HepG2 (cell line): ENCODE data around the gene NOB1. TPM values are rescaled to one million over a fixed set of nuclear protein-coding genes. Genes with fewer than 3 reads are reported as not detected.

Experiments used
- ARNT ChIP-seq: fragments of 450-650 bp; IDR thresholded peaks from 2 replicates; pipeline ENCODE4 v1.6.1; 2017
- ETS1 ChIP-seq: sonication (generic); formaldehyde crosslinking; IDR thresholded peaks from 2 replicates; pipeline ENCODE4 v1.4.0; 2020; ENCODE audit warnings: missing genetic modification reagents
- FLYWCH1 ChIP-seq: sonication (generic); formaldehyde crosslinking; IDR thresholded peaks from 2 replicates; pipeline ENCODE4 v1.8.1; 2023; ENCODE audit warnings: mild to moderate bottlenecking, missing genetic modification reagents
- JUN ChIP-seq: sonication (generic); formaldehyde crosslinking; IDR thresholded peaks from 2 replicates; pipeline ENCODE4 v1.4.0; 2020; ENCODE audit warnings: mild to moderate bottlenecking, missing genetic modification reagents
- NCOA2 ChIP-seq: sonication (generic); formaldehyde crosslinking; IDR thresholded peaks from 2 replicates; pipeline ENCODE4 v1.8.0; 2022; ENCODE audit warnings: inconsistent platforms
- PITX1 ChIP-seq: sonication (generic); formaldehyde crosslinking; IDR thresholded peaks from 2 replicates; pipeline ENCODE4 v1.5.1; 2020; ENCODE audit warnings: mild to moderate bottlenecking, missing genetic modification reagents
- PREB ChIP-seq: sonication (generic); formaldehyde crosslinking; IDR thresholded peaks from 2 replicates; pipeline ENCODE4 v1.4.0; 2020; ENCODE audit warnings: missing genetic modification reagents
- RAD21 ChIP-seq: fragments of 450-650 bp; formaldehyde crosslinking; IDR thresholded peaks from 2 replicates; pipeline ENCODE4 v1.5.0; 2020; ENCODE audit warnings: mild to moderate bottlenecking
- RARG ChIP-seq: sonication (generic); formaldehyde crosslinking; IDR thresholded peaks from 2 replicates; pipeline ENCODE4 v1.4.0; 2020; ENCODE audit warnings: low read depth, mild to moderate bottlenecking, missing genetic modification reagents
- RFX1 ChIP-seq: fragments of 450-650 bp; IDR thresholded peaks from 2 replicates; pipeline ENCODE4 v1.6.1; 2017
- SCMH1 ChIP-seq: sonication (generic); formaldehyde crosslinking; IDR thresholded peaks from 2 replicates; pipeline ENCODE4 v1.9.0; 2021; ENCODE audit warnings: missing genetic modification reagents, mild to moderate bottlenecking, borderline replicate concordance
- SNAI1 ChIP-seq: sonication (generic); formaldehyde crosslinking; IDR thresholded peaks from 2 replicates; pipeline ENCODE4 v1.5.0; 2020; ENCODE audit warnings: mild to moderate bottlenecking, missing genetic modification reagents, borderline replicate concordance
- ZBTB1 ChIP-seq: sonication (generic); formaldehyde crosslinking; IDR thresholded peaks from 2 replicates; pipeline ENCODE4 v1.4.0; 2020; ENCODE audit warnings: missing genetic modification reagents, borderline replicate concordance
- ZFP90 ChIP-seq: sonication (generic); formaldehyde crosslinking; IDR thresholded peaks from 2 replicates; pipeline ENCODE4 v1.8.0; 2022; ENCODE audit warnings: missing genetic modification reagents, mild to moderate bottlenecking, inconsistent platforms, borderline replicate concordance
- ZFP91 ChIP-seq: sonication (generic); formaldehyde crosslinking; IDR thresholded peaks from 2 replicates; pipeline ENCODE4 v1.9.0; 2022; ENCODE audit warnings: missing genetic modification reagents, mild to moderate bottlenecking, borderline replicate concordance
- ZNF101 ChIP-seq: sonication (generic); formaldehyde crosslinking; IDR thresholded peaks from 2 replicates; pipeline ENCODE4 v1.4.0; 2020; ENCODE audit warnings: mild to moderate bottlenecking, low read depth, missing genetic modification reagents, borderline replicate concordance
- ZNF230 ChIP-seq: sonication (generic); formaldehyde crosslinking; IDR thresholded peaks from 2 replicates; pipeline ENCODE4 v1.4.0; 2020; ENCODE audit warnings: mild to moderate bottlenecking, missing genetic modification reagents
- ZNF3 ChIP-seq: IDR thresholded peaks from 2 replicates; pipeline ENCODE4 v1.7.0; 2017; ENCODE audit warnings: inconsistent platforms
- ZNF30 ChIP-seq: sonication (generic); formaldehyde crosslinking; IDR thresholded peaks from 2 replicates; pipeline ENCODE4 v1.5.0; 2020; ENCODE audit warnings: mild to moderate bottlenecking, missing genetic modification reagents
- ZNF354B ChIP-seq: sonication (generic); formaldehyde crosslinking; IDR thresholded peaks from 2 replicates; pipeline ENCODE4 v1.8.0; 2022; ENCODE audit warnings: mild to moderate bottlenecking, missing genetic modification reagents
- ZNF414 ChIP-seq: sonication (generic); formaldehyde crosslinking; IDR thresholded peaks from 2 replicates; pipeline ENCODE4 v1.5.0; 2020; ENCODE audit warnings: missing genetic modification reagents
- ZNF503 ChIP-seq: sonication (generic); formaldehyde crosslinking; IDR thresholded peaks from 2 replicates; pipeline ENCODE4 v1.4.0; 2020; ENCODE audit warnings: missing genetic modification reagents
- ZNF510 ChIP-seq: sonication (generic); formaldehyde crosslinking; IDR thresholded peaks from 2 replicates; pipeline ENCODE4 v1.4.0; 2020; ENCODE audit warnings: low read depth, mild to moderate bottlenecking, missing genetic modification reagents
- ZNF720 ChIP-seq: sonication (generic); formaldehyde crosslinking; IDR thresholded peaks from 2 replicates; pipeline ENCODE4 v1.4.0; 2020; ENCODE audit warnings: missing genetic modification reagents
- polyA plus RNA-seq, 8 experiments: library from polyadenylated mRNA; depleted of rRNA in 3 of 8; stranded (reverse) in 7 of 8; unstranded in 1 of 8; fragments of >200 nt; fragmentation: Illumina TruSeq in 4 of 8; extraction: Trizol in 4 of 8; gene quantifications; 2 replicates each; pipeline versions ENCODE4 v1.2.1 to v1.2.3, GENCODE V29; 2011 to 2016; ENCODE audit warnings: low read depth in 4 of 8, missing spikeins in 1 of 8, mixed read lengths in 1 of 8; ENCODE audit not compliant: insufficient read depth in 1 of 8
- total RNA-seq, 5 experiments: library from RNA; depleted of rRNA; stranded (reverse); fragments of >200 nt; fragmentation: Illumina TruSeq; extraction: Trizol; gene quantifications; 2 replicates each; pipeline ENCODE4 v1.2.3, GENCODE V29; 2016; ENCODE audit warnings: low read depth in 1 of 5

The NOB1 gene
- total and polyA plus RNA-seq, 2 of the 13 experiments (the other 11 are each of a cell fraction or from before 2014, with no cell fraction given): 47.1 to 162 TPM

- TF ChIP-seq ZFP91 (CRISPR knock-in tag) (peak; percentile 96), ZFP90 (peak; percentile 92; the same call in 1 of the 2 replicates), SNAI1 (CRISPR knock-in tag) (peak; percentile 62; the same call in 1 of the 2 replicates), ZNF101 (CRISPR knock-in tag) (peak; percentile 82; the same call in 1 of the 2 replicates), RFX1 (no peak), ZNF30 (CRISPR knock-in tag) (no peak), JUN (CRISPR knock-in tag) (peak; percentile 75), ZNF414 (CRISPR knock-in tag) (no peak; the same call in 1 of the 2 replicates), NCOA2 (peak; percentile 65), FLYWCH1 (no peak), ZNF510 (CRISPR knock-in tag) (peak; percentile 96), SCMH1 (no peak), RARG (CRISPR knock-in tag) (no peak), ARNT (no peak), ZNF230 (CRISPR knock-in tag) (peak; percentile 98), ZBTB1 (CRISPR knock-in tag) (no peak; the same call in 1 of the 2 replicates), PITX1 (CRISPR knock-in tag) (peak; percentile 77; the same call in 1 of the 2 replicates), ZNF354B (CRISPR knock-in tag) (peak; percentile 18; the same call in 1 of the 2 replicates), ZNF3 (CRISPR knock-in tag) (peak; percentile 29; the same call in 1 of the 2 replicates), PREB (CRISPR knock-in tag) (no peak), ZNF720 (CRISPR knock-in tag) (peak; percentile 47; the same call in 1 of the 2 replicates), RAD21 (peak; percentile 100), ZNF503 (peak; percentile 70; the same call in 1 of the 2 replicates), ETS1 (CRISPR knock-in tag) (no peak)
These were observed at the start of gene NOB1 (continued) for GRCh38 chr16:69754469-69755310.
